ENCODE results near the gene KLK13.

The KLK13 gene

GRCh38 chr19:51006406-51006805 lies 58.5 kb downstream of the KLK13 start:
- H4K5ac ChIP-seq (ENCODE audit: low read length), result no peak overlapping the region
- H3K4me1 ChIP-seq (ENCODE audit: control insufficient read depth, low read depth, low read length), result no peaks in the 10 kb centered on the region
- H3K4me3 ChIP-seq (ENCODE audit: low read length), result no peak overlapping the region
- H3K79me1 ChIP-seq (ENCODE audit: low read length), result no peaks in the 10 kb centered on the region
- no peak overlapping the region for H3K18ac ChIP-seq (ENCODE audit: low read length)
- H3K36me3 ChIP-seq (ENCODE audit: control insufficient read depth, insufficient read depth, low read length), result no peaks in the 10 kb centered on the region
- no peak overlapping the region for H2BK5ac ChIP-seq (ENCODE audit: low read length)
- H3K27ac ChIP-seq (ENCODE audit: low read depth, low read length), result no peak overlapping the region
- no peaks in the 10 kb centered on the region for H3K27me3 ChIP-seq (ENCODE audit: insufficient read depth, low read length, poor library complexity)
- H4K8ac ChIP-seq (ENCODE audit: low read depth, low read length), result no peak overlapping the region
- no CpG with 5 or more reads among the region's 8 CpGs for WGBS (ENCODE audit: extremely low coverage, insufficient coverage, low lambda C conversion rate)
- H3K79me2 ChIP-seq (ENCODE audit: control insufficient read depth, insufficient read depth, low read length), result no peaks in the 10 kb centered on the region
- H2AK5ac ChIP-seq (ENCODE audit: low read length), result no peak overlapping the region
- H2BK15ac ChIP-seq (replicated peaks; ENCODE audit: low read depth), result no peak overlapping the region
- H3K9ac ChIP-seq (ENCODE audit: low read length), result no peak overlapping the region
- H3K4me2 ChIP-seq (ENCODE audit: low read length), result no peak overlapping the region
- no peak overlapping the region for H3K56ac ChIP-seq (ENCODE audit: low read length)
- no peak overlapping the region for H3K4ac ChIP-seq (ENCODE audit: low read depth, low read length)
- no peak overlapping the region for H2BK120ac ChIP-seq (ENCODE audit: low read depth, low read length)
- no peak overlapping the region for H3K23ac ChIP-seq (ENCODE audit: low read length)
- no peak for DNase-seq
